Head of caudate nucleus (tissue), 42 donors: Measurements from ENCODE around the gene POLR2E.
A peak's percentile ranks its signal among the peaks of the same experiment; 100 is the strongest.

Experiments used
- DNase-seq, 42 donors: peaks; one replicate each; pipeline versions ENCODE4 v3.0.0 to v3.0.0-alpha.2; 2020 to 2021; ENCODE audit warnings: mixed read lengths in 7 of 42
- intact Hi-C: fragments of 100-400 bp; cut with DNase I; formaldehyde crosslinking; loops from one replicate; pipeline ENCODE4 v1.15.0; 2022

Gene POLR2E

GRCh38 chr19:1094978-1095701 is at the start of gene POLR2E:
Gene POLR2E, minus strand, starts transcription at chr19:1095375. Its CDS starts 60 bp downstream, at chr19:1095315.
- peak; percentile 98 to 100 (median 99) for DNase-seq
- intact Hi-C loops: no loop called here

GRCh38 chr19:1144741-1145140 is 49.6 kb upstream of the POLR2E start:
- no peak for DNase-seq
- intact Hi-C loops: no loop called here

- DNase-seq: no peak
- intact Hi-C loops: no loop called here
These were observed 48.7 kb upstream of the POLR2E start for GRCh38 chr19:1143828-1144399.

- DNase-seq: no peak
- intact Hi-C loops: no loop called here
These were observed 46.8 kb upstream of the POLR2E start for GRCh38 chr19:1141944-1142343.

GRCh38 chr19:1140272-1141027 is 45.3 kb upstream of the POLR2E start:
- intact Hi-C loops: no loop called here
- DNase-seq: no peak

GRCh38 chr19:1139126-1139525 is 44.0 kb upstream of the POLR2E start:
- intact Hi-C loops: no loop called here
- no peak for DNase-seq

- intact Hi-C loops: no loop called here
- DNase-seq: no peak
These were observed 42.9 kb upstream of the POLR2E start for GRCh38 chr19:1138121-1138520.

GRCh38 chr19:1136621-1137317 is 41.6 kb upstream of the POLR2E start:
- intact Hi-C loops: no loop called here

GRCh38 chr19:1136201-1136600 is 41.0 kb upstream of the POLR2E start:
- intact Hi-C loops: no loop called here
- DNase-seq: no peak

More at GRCh38 chr19:1136621-1137317, 41.6 kb upstream of the POLR2E start:
- no peak for DNase-seq

- intact Hi-C loops: no loop called here
- no peak for DNase-seq
These were observed 40.3 kb upstream of the POLR2E start for GRCh38 chr19:1135454-1135853.

GRCh38 chr19:1134431-1134830 is 39.3 kb upstream of the POLR2E start:
- intact Hi-C loops: no loop called here

GRCh38 chr19:1133471-1133929 is 38.3 kb upstream of the POLR2E start:
- intact Hi-C loops: no loop called here
- DNase-seq: peak in 1 of 42 donors; percentile 25

More at GRCh38 chr19:1134431-1134830, 39.3 kb upstream of the POLR2E start:
- no peak for DNase-seq

GRCh38 chr19:1132552-1133383 is 37.6 kb upstream of the POLR2E start:
- intact Hi-C loops: no loop called here

GRCh38 chr19:1131718-1132551 is 36.8 kb upstream of the POLR2E start:
- intact Hi-C loops: no loop called here
- DNase-seq: peak in 39 of 42 donors; percentile 5 to 82 (median 57)

More at GRCh38 chr19:1132552-1133383, 37.6 kb upstream of the POLR2E start:
- no peak for DNase-seq

GRCh38 chr19:1130771-1131717 is 35.9 kb upstream of the POLR2E start:
- intact Hi-C loops: no loop called here
- no peak for DNase-seq

- no peak for DNase-seq
- intact Hi-C loops: no loop called here
These were observed 34.4 kb upstream of the POLR2E start for GRCh38 chr19:1129535-1129934.
